Gastrocnemius medialis (tissue), 4 donors: Measurements from ENCODE around the gene GPR62.

Source experiments
- POLR2A ChIP-seq, 2 donors: fragments of 450-650 bp; IDR thresholded peaks; one replicate each; pipeline ENCODE4 v1.6.1; 2017; ENCODE audit warnings: antibody characterized with exemption in 2 of 2, mild to moderate bottlenecking in 2 of 2, moderate library complexity in 2 of 2
- TF ChIP-seq, protein P1 (sequence below), 5 experiments: fragments of 450-650 bp in 3 of 5; fragments of 200-600 bp in 2 of 5; sonication (generic) in 2 of 5; IDR thresholded peaks in 4 of 5; conservative IDR thresholded peaks in 1 of 5; 1 replicate in 4 of 5; 2 replicates in 1 of 5; pipeline ENCODE4 v1.5.1; 2016 to 2019; ENCODE audit warnings: antibody characterized with exemption in 5 of 5, mild to moderate bottlenecking in 3 of 5, moderate library complexity in 3 of 5

GRCh38 chr3:51941463-51941797, 13.8 kb upstream of the GPR62 start:
- TF ChIP-seq, protein P1, sequence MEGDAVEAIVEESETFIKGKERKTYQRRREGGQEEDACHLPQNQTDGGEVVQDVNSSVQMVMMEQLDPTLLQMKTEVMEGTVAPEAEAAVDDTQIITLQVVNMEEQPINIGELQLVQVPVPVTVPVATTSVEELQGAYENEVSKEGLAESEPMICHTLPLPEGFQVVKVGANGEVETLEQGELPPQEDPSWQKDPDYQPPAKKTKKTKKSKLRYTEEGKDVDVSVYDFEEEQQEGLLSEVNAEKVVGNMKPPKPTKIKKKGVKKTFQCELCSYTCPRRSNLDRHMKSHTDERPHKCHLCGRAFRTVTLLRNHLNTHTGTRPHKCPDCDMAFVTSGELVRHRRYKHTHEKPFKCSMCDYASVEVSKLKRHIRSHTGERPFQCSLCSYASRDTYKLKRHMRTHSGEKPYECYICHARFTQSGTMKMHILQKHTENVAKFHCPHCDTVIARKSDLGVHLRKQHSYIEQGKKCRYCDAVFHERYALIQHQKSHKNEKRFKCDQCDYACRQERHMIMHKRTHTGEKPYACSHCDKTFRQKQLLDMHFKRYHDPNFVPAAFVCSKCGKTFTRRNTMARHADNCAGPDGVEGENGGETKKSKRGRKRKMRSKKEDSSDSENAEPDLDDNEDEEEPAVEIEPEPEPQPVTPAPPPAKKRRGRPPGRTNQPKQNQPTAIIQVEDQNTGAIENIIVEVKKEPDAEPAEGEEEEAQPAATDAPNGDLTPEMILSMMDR (IDR thresholded peaks at IDR 0.05 in 4 of 5, conservative IDR thresholded peaks at IDR 0.05 in 1 of 5), result no peak
- no peak for TF ChIP-seq POLR2A (IDR thresholded peaks at IDR 0.05)
